ENCODE data around the gene GRAP.
"Not testable (repeated sequence)": the region's sequence is repeated elsewhere in the genome, so short reads cannot be mapped to it uniquely, and the experiment has no call there.

Gene GRAP

GRCh38 chr17:19024101-19025078, 22.4 kb downstream of the GRAP start:
- Histone ChIP-seq H3K9ac (ENCODE audit: low read length in 5 of 5) (no peak overlapping the region), H3K4me1 (ENCODE audit: control insufficient read depth in 5 of 5, insufficient read depth in 5 of 5, low read length in 5 of 5) (no peaks in the 10 kb centered on the region), H3K27me3 (ENCODE audit: control insufficient read depth in 5 of 5, insufficient read depth in 4 of 5, low read length in 5 of 5) (no peaks in the 10 kb centered on the region), H3K27ac (ENCODE audit: low read depth, low read length) (no peak overlapping the region), H3K9me3 (ENCODE audit: control insufficient read depth in 5 of 5, low read length in 5 of 5) (no peaks in the 10 kb centered on the region), H3K4me3 (ENCODE audit: low read depth in 1 of 5, low read length in 5 of 5) (no peak overlapping the region), H3K36me3 (ENCODE audit: control insufficient read depth in 5 of 5, insufficient read depth in 5 of 5, low read length in 5 of 5) (peaks cover 0 to 9% (median 0%) of the 10 kb centered on the region in 5 donors)

DNA sequence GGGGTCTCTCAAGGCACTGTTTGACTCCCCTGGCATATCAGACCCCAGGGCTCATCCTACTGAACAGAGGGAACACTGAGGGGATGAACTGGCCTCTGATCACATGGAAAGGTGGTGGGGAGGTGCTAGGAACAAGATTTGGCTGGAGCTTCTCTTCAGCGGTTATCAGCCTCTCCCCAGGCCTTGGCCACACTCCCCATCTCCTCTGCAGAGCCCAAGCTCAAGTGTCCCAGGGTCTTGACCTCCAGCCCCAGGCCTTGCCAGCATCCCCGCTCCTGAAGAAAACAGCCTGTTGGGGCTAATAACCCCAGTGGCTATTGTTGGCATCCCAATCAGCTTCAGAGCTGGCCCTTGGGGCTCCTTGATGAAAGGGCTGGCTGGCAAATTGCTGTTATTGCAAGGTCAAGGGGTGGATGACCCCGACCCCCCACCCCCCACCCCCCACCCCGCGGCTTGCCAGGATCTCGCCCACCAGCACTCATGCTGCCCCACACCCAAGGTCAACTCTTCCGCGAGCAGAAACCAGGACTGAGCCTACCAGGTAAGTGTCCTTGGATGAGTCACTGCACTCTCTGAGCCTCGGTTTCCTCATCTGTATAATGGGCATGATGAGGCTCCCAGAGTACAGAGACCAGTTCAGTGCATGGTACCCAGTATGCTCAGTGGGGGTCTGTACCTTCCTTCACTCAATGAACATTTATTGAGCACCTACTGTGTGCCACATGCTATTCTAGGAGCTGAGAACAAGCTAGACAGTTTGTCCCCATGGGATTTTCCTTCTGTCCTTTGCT, 23.4 kb downstream of the GRAP start:
- H3K4me3 ChIP-seq (ENCODE audit: low read depth in 1 of 5, low read length in 5 of 5): no peak overlapping the region
- no peak overlapping the region for H3K9ac ChIP-seq (ENCODE audit: low read length in 5 of 5)
- H3K9me3 ChIP-seq (ENCODE audit: control insufficient read depth in 5 of 5, low read length in 5 of 5): no peaks in the 10 kb centered on the region
- H3K4me1 ChIP-seq (ENCODE audit: control insufficient read depth in 5 of 5, insufficient read depth in 5 of 5, low read length in 5 of 5): no peaks in the 10 kb centered on the region
- H3K27me3 ChIP-seq (ENCODE audit: control insufficient read depth in 5 of 5, insufficient read depth in 4 of 5, low read length in 5 of 5): peaks cover 0 to 4% (median 0%) of the 10 kb centered on the region in 5 donors
- no peak overlapping the region for H3K27ac ChIP-seq (ENCODE audit: low read depth, low read length)
- peaks cover 0 to 9% (median 0%) of the 10 kb centered on the region in 5 donors for H3K36me3 ChIP-seq (ENCODE audit: control insufficient read depth in 5 of 5, insufficient read depth in 5 of 5, low read length in 5 of 5)

- Histone ChIP-seq H3K9me3 (ENCODE audit: control insufficient read depth in 5 of 5, low read length in 5 of 5) (no peaks in the 10 kb centered on the region), H3K4me3 (ENCODE audit: low read depth in 1 of 5, low read length in 5 of 5) (no peak overlapping the region), H3K9ac (ENCODE audit: low read length in 5 of 5) (no peak overlapping the region), H3K36me3 (ENCODE audit: control insufficient read depth in 5 of 5, insufficient read depth in 5 of 5, low read length in 5 of 5) (peaks cover 0 to 9% (median 0%) of the 10 kb centered on the region in 5 donors), H3K27me3 (ENCODE audit: control insufficient read depth in 5 of 5, insufficient read depth in 4 of 5, low read length in 5 of 5) (peaks cover 0 to 8% (median 0%) of the 10 kb centered on the region in 5 donors), H3K4me1 (ENCODE audit: control insufficient read depth in 5 of 5, insufficient read depth in 5 of 5, low read length in 5 of 5) (no peaks in the 10 kb centered on the region), H3K27ac (ENCODE audit: low read depth, low read length) (no peak overlapping the region)
Measured at GRCh38 chr17:19022747-19023146, 24.0 kb downstream of the GRAP start.

- Histone ChIP-seq H3K9ac (ENCODE audit: low read length in 5 of 5) (no peak overlapping the region), H3K9me3 (ENCODE audit: control insufficient read depth in 5 of 5, low read length in 5 of 5) (no peaks in the 10 kb centered on the region), H3K27ac (ENCODE audit: low read depth, low read length) (no peak overlapping the region), H3K4me1 (ENCODE audit: control insufficient read depth in 5 of 5, insufficient read depth in 5 of 5, low read length in 5 of 5) (peaks cover 0 to 1% (median 0%) of the 10 kb centered on the region in 5 donors), H3K36me3 (ENCODE audit: control insufficient read depth in 5 of 5, insufficient read depth in 5 of 5, low read length in 5 of 5) (peaks cover 0 to 9% (median 0%) of the 10 kb centered on the region in 5 donors), H3K27me3 (ENCODE audit: control insufficient read depth in 5 of 5, insufficient read depth in 4 of 5, low read length in 5 of 5) (peaks cover 0 to 8% (median 1%) of the 10 kb centered on the region in 5 donors), H3K4me3 (ENCODE audit: low read depth in 1 of 5, low read length in 5 of 5) (no peak overlapping the region)
Measured at GRCh38 chr17:19022128-19022527, 24.6 kb downstream of the GRAP start.

GRCh38 chr17:19021622-19022083, 25.1 kb downstream of the GRAP start:
- H3K27me3 ChIP-seq (ENCODE audit: control insufficient read depth in 5 of 5, insufficient read depth in 4 of 5, low read length in 5 of 5): peaks cover 0 to 10% (median 3%) of the 10 kb centered on the region in 5 donors
- H3K4me1 ChIP-seq (ENCODE audit: control insufficient read depth in 5 of 5, insufficient read depth in 5 of 5, low read length in 5 of 5): peaks cover 0 to 6% (median 0%) of the 10 kb centered on the region in 5 donors
- H3K9ac ChIP-seq (ENCODE audit: low read length in 5 of 5): no peak overlapping the region
- no peak overlapping the region for H3K4me3 ChIP-seq (ENCODE audit: low read depth in 1 of 5, low read length in 5 of 5)
- peaks cover 0 to 9% (median 0%) of the 10 kb centered on the region in 5 donors for H3K36me3 ChIP-seq (ENCODE audit: control insufficient read depth in 5 of 5, insufficient read depth in 5 of 5, low read length in 5 of 5)
- no peaks in the 10 kb centered on the region for H3K9me3 ChIP-seq (ENCODE audit: control insufficient read depth in 5 of 5, low read length in 5 of 5)
- no peak overlapping the region for H3K27ac ChIP-seq (ENCODE audit: low read depth, low read length)

DNA sequence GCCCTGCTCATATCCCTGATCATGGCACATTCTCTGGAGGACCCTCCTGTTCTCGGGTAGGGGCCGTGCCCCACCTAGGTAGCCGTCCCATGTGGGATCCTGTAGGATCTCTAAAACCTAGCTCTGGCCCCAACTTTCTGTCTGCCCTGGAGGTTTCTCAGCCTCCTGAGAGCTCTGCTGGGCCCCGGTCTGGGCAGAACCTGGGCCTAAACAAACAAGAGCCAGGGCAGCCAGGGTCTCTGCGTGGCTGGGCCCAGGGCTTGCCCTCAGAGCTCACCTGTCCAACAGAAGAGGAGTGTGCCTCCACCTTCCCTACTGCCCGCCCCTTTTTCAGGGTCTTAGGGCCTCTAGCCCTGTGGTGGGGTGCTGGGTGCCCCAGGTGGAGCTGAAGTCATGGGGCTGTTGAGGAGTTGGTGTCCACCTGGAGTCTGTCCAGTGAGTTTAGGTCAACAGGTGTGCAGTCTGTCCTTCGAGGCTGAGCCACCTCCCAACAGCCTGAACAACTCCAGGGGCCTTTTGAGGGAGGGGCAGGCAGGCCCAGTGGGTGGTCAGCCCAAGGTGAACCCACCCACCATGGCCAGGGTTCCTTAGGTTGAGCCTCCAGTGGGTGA, 25.6 kb downstream of the GRAP start:
- not testable (repeated sequence) for H3K4me1 ChIP-seq (ENCODE audit: control insufficient read depth in 5 of 5, insufficient read depth in 5 of 5, low read length in 5 of 5); H3K9ac ChIP-seq (ENCODE audit: low read length in 5 of 5); H3K27ac ChIP-seq (ENCODE audit: low read depth, low read length); H3K4me3 ChIP-seq (ENCODE audit: low read depth in 1 of 5, low read length in 5 of 5); H3K36me3 ChIP-seq (ENCODE audit: control insufficient read depth in 5 of 5, insufficient read depth in 5 of 5, low read length in 5 of 5); H3K9me3 ChIP-seq (ENCODE audit: control insufficient read depth in 5 of 5, low read length in 5 of 5)
- H3K27me3 ChIP-seq (ENCODE audit: control insufficient read depth in 5 of 5, insufficient read depth in 4 of 5, low read length in 5 of 5): peaks cover 0 to 14% (median 6%) of the 10 kb centered on the region in 5 donors

DNA sequence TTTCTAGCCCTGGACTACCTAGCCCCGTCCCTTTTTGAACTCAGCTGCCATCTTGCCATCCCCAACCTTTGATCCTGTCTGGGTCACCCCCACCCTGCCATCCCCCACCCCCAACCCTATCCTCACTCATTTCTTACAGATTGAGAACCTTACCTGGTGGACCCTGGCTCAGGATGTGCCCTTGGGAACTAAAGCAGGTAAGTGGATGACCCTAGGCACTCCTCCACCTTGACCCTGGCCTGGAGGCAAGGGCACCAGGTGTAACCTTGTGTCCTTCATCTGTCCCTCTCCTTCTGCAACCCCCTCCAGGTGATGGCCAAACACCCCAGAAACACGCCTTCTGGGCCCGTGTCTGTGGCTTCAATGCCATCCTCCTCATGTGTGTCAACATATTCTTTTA, 26.7 kb downstream of the GRAP start:
- Histone ChIP-seq H3K4me1 (ENCODE audit: control insufficient read depth in 5 of 5, insufficient read depth in 5 of 5, low read length in 5 of 5) (peaks cover 0 to 6% (median 0%) of the 10 kb centered on the region in 5 donors), H3K9ac (ENCODE audit: low read length in 5 of 5) (no peak overlapping the region), H3K36me3 (ENCODE audit: control insufficient read depth in 5 of 5, insufficient read depth in 5 of 5, low read length in 5 of 5) (peaks cover 0 to 9% (median 0%) of the 10 kb centered on the region in 5 donors), H3K4me3 (ENCODE audit: low read depth in 1 of 5, low read length in 5 of 5) (no peak overlapping the region), H3K27ac (ENCODE audit: low read depth, low read length) (no peak overlapping the region), H3K9me3 (ENCODE audit: control insufficient read depth in 5 of 5, low read length in 5 of 5) (no peaks in the 10 kb centered on the region), H3K27me3 (ENCODE audit: control insufficient read depth in 5 of 5, insufficient read depth in 4 of 5, low read length in 5 of 5) (peaks cover 0 to 20% (median 6%) of the 10 kb centered on the region in 5 donors)

- Histone ChIP-seq H3K27ac (ENCODE audit: low read depth, low read length) (no peak overlapping the region), H3K9ac (ENCODE audit: low read length in 5 of 5) (no peak overlapping the region), H3K4me3 (ENCODE audit: low read depth in 1 of 5, low read length in 5 of 5) (no peak overlapping the region), H3K4me1 (ENCODE audit: control insufficient read depth in 5 of 5, insufficient read depth in 5 of 5, low read length in 5 of 5) (peaks cover 0 to 6% (median 0%) of the 10 kb centered on the region in 5 donors), H3K9me3 (ENCODE audit: control insufficient read depth in 5 of 5, low read length in 5 of 5) (no peaks in the 10 kb centered on the region), H3K36me3 (ENCODE audit: control insufficient read depth in 5 of 5, insufficient read depth in 5 of 5, low read length in 5 of 5) (peaks cover 0 to 9% (median 0%) of the 10 kb centered on the region in 5 donors), H3K27me3 (ENCODE audit: control insufficient read depth in 5 of 5, insufficient read depth in 4 of 5, low read length in 5 of 5) (peaks cover 0 to 20% (median 6%) of the 10 kb centered on the region in 5 donors)
Measured at GRCh38 chr17:19019041-19019941, 27.5 kb downstream of the GRAP start.

- Histone ChIP-seq H3K36me3 (ENCODE audit: control insufficient read depth in 5 of 5, insufficient read depth in 5 of 5, low read length in 5 of 5) (peaks cover 0 to 9% (median 0%) of the 10 kb centered on the region in 5 donors), H3K4me1 (ENCODE audit: control insufficient read depth in 5 of 5, insufficient read depth in 5 of 5, low read length in 5 of 5) (peaks cover 0 to 6% (median 0%) of the 10 kb centered on the region in 5 donors), H3K9ac (ENCODE audit: low read length in 5 of 5) (no peak overlapping the region), H3K27ac (ENCODE audit: low read depth, low read length) (no peak overlapping the region), H3K9me3 (ENCODE audit: control insufficient read depth in 5 of 5, low read length in 5 of 5) (no peaks in the 10 kb centered on the region), H3K4me3 (ENCODE audit: low read depth in 1 of 5, low read length in 5 of 5) (no peak overlapping the region), H3K27me3 (ENCODE audit: control insufficient read depth in 5 of 5, insufficient read depth in 4 of 5, low read length in 5 of 5) (peaks cover 0 to 20% (median 6%) of the 10 kb centered on the region in 5 donors)
Measured at GRCh38 chr17:19018600-19018950, 28.2 kb downstream of the GRAP start.
